Activated T-cell treated with anti-CD3 and anti-CD28 coated beads, Interleukin-2, amount 50 U/mL, for 24 hours (primary cell): ENCODE measurements around the gene ZFHX2.

Source experiments
- DNase-seq: peaks from one replicate; pipeline ENCODE4 v3.0.0-alpha.2; 2020
- H3K27ac Mint-ChIP-seq: 2 replicates; pipeline ENCODE4 v1.8.0; 2020; ENCODE audit warnings: mild to moderate bottlenecking, mixed read lengths
- H3K27me3 Mint-ChIP-seq: 2 replicates; pipeline ENCODE4 v1.8.0; 2020; ENCODE audit warnings: mixed read lengths
- H3K36me3 Mint-ChIP-seq: 2 replicates; pipeline ENCODE4 v1.8.0; 2020; ENCODE audit warnings: low read depth, mixed read lengths
- H3K4me1 Mint-ChIP-seq: 2 replicates; pipeline ENCODE4 v1.8.0; 2020; ENCODE audit warnings: low read depth, mixed read lengths
- H3K4me3 Mint-ChIP-seq: 2 replicates; pipeline ENCODE4 v1.8.0; 2020; ENCODE audit warnings: mild to moderate bottlenecking, moderate library complexity, mixed read lengths
- H3K9me3 Mint-ChIP-seq: 2 replicates; pipeline ENCODE4 v1.8.0; 2020; ENCODE audit warnings: mixed read lengths

ZFHX2 gene

DNA sequence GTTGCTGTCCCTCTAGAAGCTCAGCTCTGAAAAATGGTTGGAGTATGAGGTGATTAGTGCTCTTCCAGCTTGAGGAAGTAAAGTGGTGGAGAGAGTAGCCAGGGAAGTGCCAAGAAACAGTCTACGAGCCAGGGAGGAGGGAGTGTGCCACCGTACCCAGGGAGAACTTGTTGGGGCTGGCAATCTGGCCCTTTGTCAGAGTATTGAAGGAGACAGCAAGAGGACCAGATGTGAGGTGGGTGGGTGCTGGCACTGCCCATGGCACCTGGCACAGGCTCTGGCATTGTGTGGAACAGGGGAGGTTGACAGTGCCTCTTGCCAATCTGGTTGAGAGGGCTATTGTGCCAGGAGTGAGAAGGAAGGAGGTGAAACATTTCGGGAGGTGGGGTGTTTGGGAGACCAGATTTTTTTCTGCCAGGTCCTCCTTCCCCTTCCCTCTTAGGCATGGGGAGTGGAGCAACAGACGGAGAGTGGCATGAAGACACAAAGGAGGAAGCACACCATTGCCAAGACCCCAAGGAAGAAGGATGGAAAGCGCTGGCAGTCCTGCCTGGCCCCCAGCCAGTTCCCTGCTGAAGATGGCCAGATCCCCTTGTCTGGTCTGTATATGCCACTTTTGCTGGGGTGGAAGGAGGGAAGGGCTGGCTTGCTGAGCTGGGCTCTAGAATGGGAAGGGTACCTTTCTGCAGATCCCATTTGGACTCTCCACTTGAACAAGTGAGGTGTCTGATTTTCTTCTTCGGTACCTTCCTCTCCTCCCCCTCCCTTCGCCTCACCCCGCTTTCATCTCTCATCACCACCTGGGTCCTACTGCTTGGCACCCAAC, 37.5 kb downstream of the ZFHX2 start:
- Mint-ChIP-seq H3K36me3 (no peaks in the 10 kb centered on the region), H3K9me3 (no peaks in the 10 kb centered on the region), H3K4me3 (no peak overlapping the region), H3K27ac (no peak overlapping the region), H3K27me3 (no peaks in the 10 kb centered on the region), H3K4me1 (peaks cover 6% of the 10 kb centered on the region)
- no peak for DNase-seq

- H3K27ac Mint-ChIP-seq = no peak overlapping the region
- no peak overlapping the region for H3K4me3 Mint-ChIP-seq
- no peak for DNase-seq
- no peaks in the 10 kb centered on the region for H3K9me3 Mint-ChIP-seq
- H3K36me3 Mint-ChIP-seq = no peaks in the 10 kb centered on the region
- no peaks in the 10 kb centered on the region for H3K27me3 Mint-ChIP-seq
- H3K4me1 Mint-ChIP-seq = peaks cover 6% of the 10 kb centered on the region
Measured at GRCh38 chr14:23513005-23513817, 38.4 kb downstream of the ZFHX2 start.

- Mint-ChIP-seq H3K4me1 (peaks cover 6% of the 10 kb centered on the region), H3K9me3 (no peaks in the 10 kb centered on the region), H3K27ac (peak overlapping the region; percentile 70), H3K4me3 (peak overlapping the region; percentile 51), H3K27me3 (no peaks in the 10 kb centered on the region), H3K36me3 (no peaks in the 10 kb centered on the region)
- peak; percentile 36 for DNase-seq
Measured at GRCh38 chr14:23512156-23512555, 39.4 kb downstream of the ZFHX2 start.

DNA sequence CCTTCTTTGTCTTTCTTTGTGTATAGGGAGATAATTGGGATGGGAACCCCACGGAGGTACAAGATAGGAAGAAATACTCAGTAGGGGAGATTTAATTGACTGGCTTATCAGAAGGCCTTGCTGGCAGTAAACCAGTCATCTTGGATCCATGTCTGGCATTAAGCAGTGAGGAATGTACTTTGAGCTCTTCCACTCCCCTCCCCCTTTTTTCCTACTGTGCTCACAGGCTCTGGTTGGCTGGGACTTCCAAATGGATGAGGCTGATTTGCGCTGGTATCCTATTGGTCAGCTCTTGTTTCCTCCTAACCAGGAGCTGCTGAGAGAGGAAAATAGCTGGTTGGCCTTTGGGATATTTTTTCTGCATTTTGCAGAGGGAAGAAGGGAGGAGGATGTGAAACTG, 57.3 kb downstream of the ZFHX2 start:
- peaks cover 24% of the 10 kb centered on the region for H3K36me3 Mint-ChIP-seq
- no peak for DNase-seq
- no peaks in the 10 kb centered on the region for H3K9me3 Mint-ChIP-seq
- no peak overlapping the region for H3K4me3 Mint-ChIP-seq
- H3K4me1 Mint-ChIP-seq = no peaks in the 10 kb centered on the region
- no peak overlapping the region for H3K27ac Mint-ChIP-seq
- H3K27me3 Mint-ChIP-seq = no peaks in the 10 kb centered on the region

DNA sequence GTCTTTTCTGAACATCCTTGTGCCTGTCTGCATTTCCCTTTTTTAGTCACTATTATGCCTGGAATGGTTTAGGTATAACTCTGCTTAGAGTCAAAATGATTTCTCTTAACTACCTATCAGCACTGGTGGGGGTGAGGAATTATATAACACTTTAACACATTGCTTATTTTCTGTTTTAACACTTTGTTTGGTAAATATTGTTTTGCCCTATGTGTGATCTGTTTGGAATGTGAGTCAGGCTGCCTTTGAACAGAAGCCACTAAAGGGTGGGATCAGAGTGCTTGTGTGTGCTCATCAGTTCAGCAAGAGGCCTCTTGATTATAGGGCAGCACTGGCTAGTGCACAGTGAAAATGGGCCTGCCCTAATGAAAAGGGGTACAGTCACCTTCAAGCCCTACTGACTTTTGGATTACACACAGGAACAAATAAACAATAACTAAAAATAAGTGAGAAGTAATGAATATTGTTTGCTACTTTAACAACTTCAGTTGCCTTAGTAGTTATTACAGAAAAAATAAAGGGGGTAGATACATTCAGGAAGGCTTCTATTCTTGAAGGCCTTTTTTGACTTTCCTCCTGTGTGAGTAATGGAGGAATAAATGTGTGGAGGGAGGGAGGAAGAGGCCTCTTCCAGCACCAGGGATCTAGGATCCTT, 58.8 kb downstream of the ZFHX2 start:
- Mint-ChIP-seq H3K4me1 (no peaks in the 10 kb centered on the region), H3K27ac (no peak overlapping the region), H3K9me3 (no peaks in the 10 kb centered on the region), H3K27me3 (no peaks in the 10 kb centered on the region), H3K4me3 (no peak overlapping the region), H3K36me3 (peaks cover 34% of the 10 kb centered on the region)
- no peak for DNase-seq

GRCh38 chr14:23487216-23487615, 64.3 kb downstream of the ZFHX2 start:
- H3K9me3 Mint-ChIP-seq = no peaks in the 10 kb centered on the region

GRCh38 chr14:23486036-23486435, 65.5 kb downstream of the ZFHX2 start:
- Mint-ChIP-seq H3K4me1 (no peaks in the 10 kb centered on the region), H3K27me3 (no peaks in the 10 kb centered on the region), H3K36me3 (peaks cover 69% of the 10 kb centered on the region), H3K27ac (peak overlapping the region; percentile 6), H3K4me3 (no peak overlapping the region), H3K9me3 (no peaks in the 10 kb centered on the region)
- no peak for DNase-seq

More at GRCh38 chr14:23487216-23487615, 64.3 kb downstream of the ZFHX2 start:
- no peak for DNase-seq
- Mint-ChIP-seq H3K27me3 (no peaks in the 10 kb centered on the region), H3K27ac (no peak overlapping the region), H3K4me3 (no peak overlapping the region), H3K36me3 (peaks cover 65% of the 10 kb centered on the region), H3K4me1 (no peaks in the 10 kb centered on the region)

- Mint-ChIP-seq H3K9me3 (no peaks in the 10 kb centered on the region), H3K4me3 (no peak overlapping the region), H3K27me3 (no peaks in the 10 kb centered on the region), H3K36me3 (peaks cover 75% of the 10 kb centered on the region), H3K27ac (no peak overlapping the region), H3K4me1 (no peaks in the 10 kb centered on the region)
- no peak for DNase-seq
Measured at GRCh38 chr14:23485326-23485725, 66.2 kb downstream of the ZFHX2 start.

GRCh38 chr14:23483236-23483854, 68.2 kb downstream of the ZFHX2 start:
- H3K36me3 Mint-ChIP-seq = peaks cover 84% of the 10 kb centered on the region
- H3K27ac Mint-ChIP-seq = no peak overlapping the region
- H3K9me3 Mint-ChIP-seq = no peaks in the 10 kb centered on the region
- H3K27me3 Mint-ChIP-seq = no peaks in the 10 kb centered on the region
- DNase-seq = no peak
- H3K4me3 Mint-ChIP-seq = no peak overlapping the region
- peaks cover under 1% of the 10 kb centered on the region for H3K4me1 Mint-ChIP-seq

DNA sequence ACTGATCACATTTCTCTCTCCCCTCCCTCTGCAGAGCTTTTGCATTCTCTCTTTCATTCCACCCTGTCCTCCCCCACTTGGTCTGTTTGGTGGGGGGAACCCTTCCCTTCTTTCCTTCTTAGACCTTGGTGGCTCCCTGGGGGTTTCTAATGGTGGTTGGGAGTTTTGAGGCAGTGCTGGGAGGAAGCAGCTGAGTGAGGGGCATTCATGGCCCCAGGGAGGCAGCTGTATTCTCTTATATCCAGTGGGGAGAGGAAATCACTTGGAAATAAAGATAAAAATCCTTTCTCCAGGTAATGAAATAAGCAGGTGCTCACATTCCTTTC, 68.8 kb downstream of the ZFHX2 start:
- Mint-ChIP-seq H3K27ac (no peak overlapping the region), H3K36me3 (peaks cover 84% of the 10 kb centered on the region), H3K27me3 (no peaks in the 10 kb centered on the region), H3K4me3 (no peak overlapping the region), H3K9me3 (no peaks in the 10 kb centered on the region), H3K4me1 (peaks cover 3% of the 10 kb centered on the region)
- no peak for DNase-seq

DNA sequence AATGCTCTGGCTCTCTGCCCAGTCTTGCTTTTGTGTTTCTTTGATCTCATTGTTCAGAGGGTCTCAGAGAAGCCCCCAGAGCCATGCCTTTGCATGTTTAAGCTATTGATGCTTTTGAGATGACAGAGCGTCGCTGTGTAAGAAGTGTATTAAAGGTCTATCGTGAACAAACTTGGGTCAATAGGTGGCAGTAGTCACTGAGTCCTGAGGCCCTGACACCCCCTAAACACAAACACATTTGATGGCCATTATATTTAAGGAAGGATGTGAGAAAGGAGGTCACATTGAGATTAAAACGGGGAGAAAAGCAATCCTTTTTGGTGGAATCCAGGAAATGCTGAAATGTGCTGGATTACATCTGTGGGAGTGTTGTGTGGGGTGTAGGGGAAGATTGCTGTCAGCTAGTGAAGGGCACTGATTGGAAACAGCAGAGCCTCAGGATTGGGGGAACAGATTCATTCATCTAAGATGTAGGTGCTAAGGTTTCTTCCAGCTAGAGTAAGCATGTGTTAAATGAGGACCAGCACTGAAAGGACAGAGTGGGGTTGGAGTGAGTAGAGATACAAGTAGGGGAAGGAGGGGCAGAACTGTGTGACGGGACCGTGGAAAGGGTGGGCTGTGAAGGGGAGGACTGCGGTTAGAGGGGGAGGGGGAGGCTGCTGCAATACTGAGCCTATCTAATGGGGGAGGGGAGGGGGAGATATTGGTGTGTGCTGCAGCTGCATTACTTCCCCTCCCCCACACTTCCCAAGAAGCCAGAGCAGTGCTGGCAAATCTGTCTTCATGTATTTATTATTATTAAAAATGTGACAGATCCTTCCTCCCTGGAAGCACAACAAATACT, 69.4 kb downstream of the ZFHX2 start:
- Mint-ChIP-seq H3K4me3 (no peak overlapping the region), H3K36me3 (peaks cover 86% of the 10 kb centered on the region), H3K9me3 (no peaks in the 10 kb centered on the region), H3K27ac (no peak overlapping the region), H3K27me3 (no peaks in the 10 kb centered on the region), H3K4me1 (peaks cover 7% of the 10 kb centered on the region)
- DNase-seq = no peak

GRCh38 chr14:23481362-23481970, 70.1 kb downstream of the ZFHX2 start:
- Mint-ChIP-seq H3K36me3 (peaks cover 86% of the 10 kb centered on the region), H3K27me3 (no peaks in the 10 kb centered on the region), H3K9me3 (no peaks in the 10 kb centered on the region), H3K4me3 (no peak overlapping the region), H3K27ac (no peak overlapping the region), H3K4me1 (peaks cover 8% of the 10 kb centered on the region)
- DNase-seq = no peak

DNA sequence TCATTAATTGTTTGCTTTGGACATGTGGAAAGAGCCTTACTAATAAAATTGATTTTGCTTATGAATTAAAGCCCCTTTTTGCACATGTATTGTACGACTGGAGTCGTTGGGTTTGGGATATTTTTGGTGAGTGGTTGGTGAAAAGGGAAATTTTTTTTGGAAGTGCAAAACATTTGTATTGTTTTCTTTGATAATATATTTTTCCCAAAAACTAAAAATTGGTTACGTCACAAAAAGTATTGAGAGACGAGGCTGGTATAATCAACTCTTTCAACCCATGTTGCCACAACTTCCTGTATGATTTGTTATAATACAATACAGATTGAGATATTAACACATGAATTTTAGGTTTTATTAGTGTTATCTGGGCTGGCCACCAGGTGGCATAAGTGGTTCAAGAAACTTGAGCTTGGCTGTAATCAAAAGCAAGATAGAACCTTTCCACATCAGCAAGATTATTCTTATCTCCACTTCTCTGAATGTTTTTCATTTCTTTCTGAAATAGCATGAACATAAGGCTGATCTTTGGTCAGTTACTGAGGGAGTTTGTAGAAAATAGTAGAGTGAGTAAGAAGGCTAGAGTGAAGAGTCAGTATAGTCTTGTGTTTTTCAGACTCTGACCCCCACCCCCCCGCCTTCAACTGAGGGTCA, 73.3 kb downstream of the ZFHX2 start:
- no peak overlapping the region for H3K27ac Mint-ChIP-seq
- no peaks in the 10 kb centered on the region for H3K9me3 Mint-ChIP-seq
- no peak overlapping the region for H3K4me3 Mint-ChIP-seq
- no peaks in the 10 kb centered on the region for H3K27me3 Mint-ChIP-seq
- DNase-seq = peak; percentile 55
- peaks cover 89% of the 10 kb centered on the region for H3K36me3 Mint-ChIP-seq
- H3K4me1 Mint-ChIP-seq = peaks cover 8% of the 10 kb centered on the region
